Stimulated activated memory B cell treated with anti-CD40 and anti-IgM and Interleukin-4, amounts not matched to agents 10 μg/mL and 1 μg/mL and 100 μg/mL, for 72 hours (primary cell): ENCODE measurements around the gene OTUD6A.
"Not testable (repeated sequence)": the region's sequence is repeated elsewhere in the genome, so short reads cannot be mapped to it uniquely, and the experiment has no call there.

ENCODE experiments used
- ATAC-seq: fragments of 150-1000 bp; cut with Tn5 transposase; 2 replicates; pipeline ENCODE4 v1.10.0; 2021
- H3K27ac Mint-ChIP-seq: one replicate; pipeline ENCODE4 v1.8.0; 2022; ENCODE audit warnings: mild to moderate bottlenecking, mixed read lengths
- H3K27me3 Mint-ChIP-seq: one replicate; pipeline ENCODE4 v1.8.0; 2022; ENCODE audit warnings: mixed read lengths
- H3K36me3 Mint-ChIP-seq: one replicate; pipeline ENCODE4 v1.8.0; 2022; ENCODE audit warnings: mixed read lengths
- H3K4me1 Mint-ChIP-seq: one replicate; pipeline ENCODE4 v1.8.0; 2022; ENCODE audit warnings: mixed read lengths
- H3K4me3 Mint-ChIP-seq: one replicate; pipeline ENCODE4 v1.8.0; 2022; ENCODE audit warnings: mild to moderate bottlenecking, moderate library complexity, mixed read lengths
- H3K9me3 Mint-ChIP-seq: one replicate; pipeline ENCODE4 v1.8.0; 2022; ENCODE audit warnings: mixed read lengths

Gene OTUD6A

GRCh38 chrX:70084592-70085240 lies 22.5 kb downstream of the OTUD6A start:
- no peaks in the 10 kb centered on the region for H3K36me3 Mint-ChIP-seq
- H3K27ac Mint-ChIP-seq: no peak overlapping the region
- no peak for ATAC-seq
- H3K9me3 Mint-ChIP-seq: no peaks in the 10 kb centered on the region
- H3K27me3 Mint-ChIP-seq: no peaks in the 10 kb centered on the region
- no peak overlapping the region for H3K4me3 Mint-ChIP-seq
- H3K4me1 Mint-ChIP-seq: no peaks in the 10 kb centered on the region

GRCh38 chrX:70087857-70088630 lies 25.8 kb downstream of the OTUD6A start:
- Mint-ChIP-seq H3K9me3 (no peaks in the 10 kb centered on the region), H3K4me1 (no peaks in the 10 kb centered on the region), H3K27me3 (no peaks in the 10 kb centered on the region), H3K27ac (no peak overlapping the region), H3K4me3 (no peak overlapping the region), H3K36me3 (no peaks in the 10 kb centered on the region)
- ATAC-seq: no peak

DNA sequence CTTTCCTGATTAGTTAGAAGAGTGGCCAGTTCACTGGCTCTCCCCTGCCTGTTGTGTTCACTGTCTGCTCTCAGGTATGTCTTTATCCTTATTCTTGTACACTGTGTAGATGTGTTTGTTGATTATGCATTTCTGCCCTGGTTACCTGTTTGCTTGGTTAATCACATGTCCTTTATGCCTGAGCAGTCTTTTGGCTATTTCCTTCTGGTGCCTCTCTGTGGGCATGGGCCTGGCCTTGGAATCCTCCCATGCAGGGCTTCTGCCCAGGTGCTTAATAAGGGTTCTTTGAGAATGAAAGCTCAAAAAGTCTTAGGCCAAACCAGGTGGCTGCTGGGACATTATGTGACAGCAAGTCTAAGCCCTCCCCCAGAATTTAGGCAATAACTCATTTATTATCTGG lies 26.5 kb downstream of the OTUD6A start:
- H3K9me3 Mint-ChIP-seq: no peaks in the 10 kb centered on the region
- H3K36me3 Mint-ChIP-seq: no peaks in the 10 kb centered on the region
- no peak overlapping the region for H3K4me3 Mint-ChIP-seq
- no peak overlapping the region for H3K27ac Mint-ChIP-seq
- no peaks in the 10 kb centered on the region for H3K27me3 Mint-ChIP-seq
- no peak for ATAC-seq
- H3K4me1 Mint-ChIP-seq: no peaks in the 10 kb centered on the region

- Mint-ChIP-seq H3K27ac (no peak overlapping the region), H3K27me3 (no peaks in the 10 kb centered on the region), H3K36me3 (no peaks in the 10 kb centered on the region), H3K4me1 (no peaks in the 10 kb centered on the region), H3K9me3 (no peaks in the 10 kb centered on the region), H3K4me3 (no peak overlapping the region)
- no peak for ATAC-seq
Measured at GRCh38 chrX:70089604-70090297, 27.5 kb downstream of the OTUD6A start.

DNA sequence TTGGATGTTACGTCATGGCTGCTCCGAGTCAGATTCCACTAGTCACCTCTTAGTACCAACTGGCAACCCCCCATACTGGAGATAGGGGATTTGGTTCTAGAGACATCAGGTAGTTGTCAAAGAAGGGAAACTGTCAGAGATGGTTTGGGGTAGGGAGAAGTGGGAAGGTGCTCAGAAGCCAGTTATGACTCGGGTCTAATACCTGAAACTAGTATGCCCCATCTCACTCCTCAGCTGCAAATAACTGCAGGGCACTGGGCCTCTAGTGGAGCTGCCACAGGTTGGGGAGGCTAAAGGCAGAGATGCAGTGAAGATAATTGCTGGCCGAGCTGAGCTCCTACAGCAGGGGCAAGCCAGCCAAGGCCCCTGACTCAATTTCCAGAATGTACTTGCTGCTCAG lies 30.0 kb downstream of the OTUD6A start:
- Mint-ChIP-seq H3K27ac (no peak overlapping the region), H3K4me3 (no peak overlapping the region), H3K9me3 (no peaks in the 10 kb centered on the region), H3K4me1 (no peaks in the 10 kb centered on the region), H3K27me3 (peaks cover 11% of the 10 kb centered on the region), H3K36me3 (no peaks in the 10 kb centered on the region)
- ATAC-seq: no peak

- H3K4me1 Mint-ChIP-seq: no peaks in the 10 kb centered on the region
- peaks cover 21% of the 10 kb centered on the region for H3K27me3 Mint-ChIP-seq
- H3K36me3 Mint-ChIP-seq: no peaks in the 10 kb centered on the region
- no peak overlapping the region for H3K27ac Mint-ChIP-seq
- H3K4me3 Mint-ChIP-seq: no peak overlapping the region
- no peak for ATAC-seq
- H3K9me3 Mint-ChIP-seq: no peaks in the 10 kb centered on the region
Measured at GRCh38 chrX:70096052-70096451, 33.8 kb downstream of the OTUD6A start.

DNA sequence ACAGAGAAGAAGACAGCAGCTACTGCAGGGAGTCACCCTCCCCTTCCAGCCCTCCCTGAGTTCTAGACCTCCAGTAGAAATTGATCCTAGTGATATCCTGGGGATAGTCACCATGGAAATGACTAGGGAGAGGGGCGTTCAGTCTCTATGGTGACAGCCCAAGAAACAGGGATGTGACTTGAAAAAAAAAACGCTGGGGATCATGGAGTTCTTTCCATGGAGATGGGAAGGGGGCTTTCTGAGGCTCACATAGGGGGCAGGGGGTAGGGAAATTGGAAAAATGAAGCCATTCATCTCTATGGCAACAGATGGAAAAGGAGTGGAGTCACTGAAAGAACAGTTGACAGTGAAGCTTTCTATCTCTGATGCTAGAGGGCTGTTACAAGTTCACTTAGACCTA lies 43.0 kb downstream of the OTUD6A start:
- Mint-ChIP-seq H3K4me1 (no peaks in the 10 kb centered on the region), H3K36me3 (no peaks in the 10 kb centered on the region), H3K27ac (no peak overlapping the region), H3K9me3 (no peaks in the 10 kb centered on the region), H3K4me3 (no peak overlapping the region), H3K27me3 (no peaks in the 10 kb centered on the region)
- ATAC-seq: no peak

DNA sequence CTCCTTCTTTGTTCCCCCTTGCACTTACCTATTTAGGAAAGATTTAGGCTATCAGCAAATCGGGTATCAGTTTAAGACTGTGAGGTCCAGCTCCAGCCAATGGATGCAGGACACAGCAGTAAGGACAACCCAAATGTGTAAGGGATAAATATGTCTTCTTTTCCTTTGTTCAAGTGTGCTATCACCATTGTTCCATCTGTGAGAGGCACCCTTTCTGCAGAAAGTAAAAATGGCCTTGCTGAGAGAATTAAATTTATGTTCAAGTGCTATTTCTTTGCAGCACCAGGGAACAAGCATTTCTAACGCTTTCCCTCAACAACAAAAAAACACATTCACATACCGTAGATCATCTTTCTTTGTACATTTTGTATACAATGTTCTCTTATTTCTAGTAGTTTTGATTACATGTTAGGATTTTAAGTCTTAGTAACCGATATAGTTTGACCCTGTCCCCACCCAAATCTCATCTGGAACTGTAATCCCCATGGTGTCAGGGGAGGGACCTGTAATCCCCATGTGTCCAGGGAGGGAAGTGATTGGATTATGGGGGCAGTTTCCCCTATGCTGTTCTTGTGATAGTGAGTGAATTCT lies 49.3 kb downstream of the OTUD6A start:
- not testable (repeated sequence) for H3K9me3 Mint-ChIP-seq, H3K27ac Mint-ChIP-seq, H3K4me1 Mint-ChIP-seq, H3K4me3 Mint-ChIP-seq, H3K36me3 Mint-ChIP-seq, H3K27me3 Mint-ChIP-seq, ATAC-seq
